H1 (cell line): ENCODE measurements around the gene C8B.

Experiments
- EP300 ChIP-seq, 2 experiments: IDR thresholded peaks; 1 replicate in 1 of 2; 2 replicates in 1 of 2; pipeline ENCODE4 v1.6.1; 2011 to 2012; ENCODE audit warnings: low read depth in 2 of 2, low read length in 2 of 2, mild to moderate bottlenecking in 2 of 2, borderline replicate concordance in 1 of 2, inconsistent platforms in 1 of 2, moderate library complexity in 1 of 2
- NANOG ChIP-seq: IDR thresholded peaks from 2 replicates; pipeline ENCODE4 v1.6.1; 2011; ENCODE audit warnings: low read length, low read depth, mild to moderate bottlenecking, inconsistent platforms; ENCODE audit not compliant: insufficient read depth, poor library complexity, severe bottlenecking
- POLR2A ChIP-seq, 2 experiments: IDR thresholded peaks; 1 replicate in 1 of 2; 2 replicates in 1 of 2; pipeline ENCODE4 v1.6.1; 2011; ENCODE audit warnings: low read depth in 2 of 2, low read length in 2 of 2, mild to moderate bottlenecking in 2 of 2; ENCODE audit errors: control extremely low read depth in 1 of 2
- SIRT6 ChIP-seq: IDR thresholded peaks from one replicate; pipeline ENCODE4 v1.7.1; 2012; ENCODE audit warnings: low read length, inconsistent platforms
- TF ChIP-seq, protein P1 (sequence below), 3 experiments: IDR thresholded peaks; 1 replicate in 2 of 3; 2 replicates in 1 of 3; pipeline versions ENCODE4 v1.5.1 to v1.6.1; 2011; ENCODE audit warnings: low read length in 3 of 3, mild to moderate bottlenecking in 3 of 3, inconsistent platforms in 2 of 3, low read depth in 1 of 3, moderate library complexity in 1 of 3; ENCODE audit not compliant: insufficient read depth in 1 of 3; ENCODE audit errors: control extremely low read depth in 1 of 3
- TF ChIP-seq, protein P2 (sequence below): IDR thresholded peaks from 2 replicates; pipeline ENCODE4 v1.6.1; 2011; ENCODE audit warnings: low read length, improper control_type of control experiment

DNA sequence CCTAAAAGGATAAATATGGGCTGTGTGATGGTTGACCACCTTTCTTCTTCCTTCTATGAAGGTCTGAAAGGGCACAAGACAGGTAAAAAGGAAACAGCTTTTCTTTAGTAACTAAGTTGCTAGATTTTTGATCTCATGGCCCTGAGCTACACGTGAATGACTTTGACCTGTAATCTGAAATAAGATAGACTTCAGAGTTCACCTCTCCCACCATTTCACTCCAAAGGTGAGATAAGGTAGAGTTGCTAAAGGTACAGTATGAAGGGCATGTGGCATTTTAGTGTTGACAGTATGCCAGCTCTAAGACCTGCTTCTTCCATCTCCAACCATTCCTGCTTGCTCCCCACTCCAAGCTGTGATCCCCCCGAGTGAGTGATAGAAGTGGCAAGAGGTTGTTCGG, 25.8 kb upstream of the C8B start:
- TF ChIP-seq SIRT6 (no peak), POLR2A (IDR thresholded peaks at IDR 0.05; ENCODE audit: control extremely low read depth in 1 of 2, low read depth in 2 of 2, low read length in 2 of 2) (no peak), NANOG (no peak), EP300 (IDR thresholded peaks at IDR 0.05; ENCODE audit: borderline replicate concordance in 1 of 2, low read depth in 2 of 2, low read length in 2 of 2) (no peak)
- TF ChIP-seq, protein P1, sequence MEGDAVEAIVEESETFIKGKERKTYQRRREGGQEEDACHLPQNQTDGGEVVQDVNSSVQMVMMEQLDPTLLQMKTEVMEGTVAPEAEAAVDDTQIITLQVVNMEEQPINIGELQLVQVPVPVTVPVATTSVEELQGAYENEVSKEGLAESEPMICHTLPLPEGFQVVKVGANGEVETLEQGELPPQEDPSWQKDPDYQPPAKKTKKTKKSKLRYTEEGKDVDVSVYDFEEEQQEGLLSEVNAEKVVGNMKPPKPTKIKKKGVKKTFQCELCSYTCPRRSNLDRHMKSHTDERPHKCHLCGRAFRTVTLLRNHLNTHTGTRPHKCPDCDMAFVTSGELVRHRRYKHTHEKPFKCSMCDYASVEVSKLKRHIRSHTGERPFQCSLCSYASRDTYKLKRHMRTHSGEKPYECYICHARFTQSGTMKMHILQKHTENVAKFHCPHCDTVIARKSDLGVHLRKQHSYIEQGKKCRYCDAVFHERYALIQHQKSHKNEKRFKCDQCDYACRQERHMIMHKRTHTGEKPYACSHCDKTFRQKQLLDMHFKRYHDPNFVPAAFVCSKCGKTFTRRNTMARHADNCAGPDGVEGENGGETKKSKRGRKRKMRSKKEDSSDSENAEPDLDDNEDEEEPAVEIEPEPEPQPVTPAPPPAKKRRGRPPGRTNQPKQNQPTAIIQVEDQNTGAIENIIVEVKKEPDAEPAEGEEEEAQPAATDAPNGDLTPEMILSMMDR (IDR thresholded peaks at IDR 0.05; ENCODE audit: control extremely low read depth in 1 of 3, insufficient read depth in 1 of 3, low read depth in 1 of 3, low read length in 3 of 3), result no peak
- TF ChIP-seq, protein P2, sequence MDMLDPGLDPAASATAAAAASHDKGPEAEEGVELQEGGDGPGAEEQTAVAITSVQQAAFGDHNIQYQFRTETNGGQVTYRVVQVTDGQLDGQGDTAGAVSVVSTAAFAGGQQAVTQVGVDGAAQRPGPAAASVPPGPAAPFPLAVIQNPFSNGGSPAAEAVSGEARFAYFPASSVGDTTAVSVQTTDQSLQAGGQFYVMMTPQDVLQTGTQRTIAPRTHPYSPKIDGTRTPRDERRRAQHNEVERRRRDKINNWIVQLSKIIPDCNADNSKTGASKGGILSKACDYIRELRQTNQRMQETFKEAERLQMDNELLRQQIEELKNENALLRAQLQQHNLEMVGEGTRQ, result no peak
